ENCODE measurements around the gene DDX39A. TPM values are rescaled to one million over a fixed set of nuclear protein-coding genes. Genes with fewer than 3 reads are reported as not detected.
A peak's percentile ranks its signal among the peaks of the same experiment; 100 is the strongest.

Gene DDX39A
- total RNA-seq, 1 experiment from 2014 or later, result 117 TPM

DNA sequence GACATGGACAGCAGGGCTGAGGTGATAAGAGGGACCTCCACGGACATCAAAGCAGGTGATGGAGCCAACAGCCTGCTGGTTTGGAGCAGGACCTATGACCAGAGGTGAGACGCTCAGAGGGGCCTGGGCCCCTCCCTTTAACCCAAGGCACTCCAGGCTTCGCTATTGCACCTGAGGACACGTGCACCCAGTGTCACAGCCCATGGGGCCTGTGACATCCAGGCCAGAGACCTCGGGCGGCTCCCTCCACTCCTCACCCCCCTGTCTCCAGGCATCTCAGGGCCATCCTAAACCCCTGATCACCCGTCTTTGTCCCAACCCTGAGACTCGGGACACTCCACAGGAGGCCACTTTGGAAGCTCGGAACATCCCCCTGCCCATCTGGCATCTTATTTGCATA lies 25.0 kb downstream of the DDX39A start:
- H3K9me3 ChIP-seq (ENCODE audit: control insufficient read depth, insufficient read depth, low read depth, low read length), result no peaks in the 10 kb centered on the region
- CTCF ChIA-PET, result no interaction called here
- no TSS peak for BruUV-seq (replicated peaks)
- H3K4me1 ChIP-seq (ENCODE audit: control insufficient read depth, insufficient read depth, low read length), result no peaks in the 10 kb centered on the region
- no peak overlapping the region for H3K4me3 ChIP-seq (ENCODE audit: low read depth in 2 of 2, low read length in 2 of 2)
- in situ Hi-C loops (cut with HindIII; ENCODE audit: low pct_unique_long_range_greater_than_20kb, low sequenced_read_pairs) (no loop called here), intact Hi-C loops (cut with micrococcal nuclease; ENCODE audit: unreplicated experiment) (no loop called here)
- no peak overlapping the region for H3K27ac ChIP-seq (ENCODE audit: low read length)
- no peak for DNase-seq (ENCODE audit: low read depth, low spot score)
- H3K36me3 ChIP-seq (ENCODE audit: control insufficient read depth, insufficient read depth, low read length), result no peaks in the 10 kb centered on the region; the same call in 1 of the 2 replicates
- POLR2A ChIA-PET, result no interaction called here
- ATAC-seq, result no peak
- no peaks in the 10 kb centered on the region for H3K27me3 ChIP-seq (ENCODE audit: control insufficient read depth, insufficient read depth, low read length)
- TF ChIP-seq SIN3A (IDR thresholded peaks at IDR 0.05; ENCODE audit: borderline replicate concordance, insufficient read depth, low read depth, low read length), result no peak
- TF ChIP-seq, protein P1, sequence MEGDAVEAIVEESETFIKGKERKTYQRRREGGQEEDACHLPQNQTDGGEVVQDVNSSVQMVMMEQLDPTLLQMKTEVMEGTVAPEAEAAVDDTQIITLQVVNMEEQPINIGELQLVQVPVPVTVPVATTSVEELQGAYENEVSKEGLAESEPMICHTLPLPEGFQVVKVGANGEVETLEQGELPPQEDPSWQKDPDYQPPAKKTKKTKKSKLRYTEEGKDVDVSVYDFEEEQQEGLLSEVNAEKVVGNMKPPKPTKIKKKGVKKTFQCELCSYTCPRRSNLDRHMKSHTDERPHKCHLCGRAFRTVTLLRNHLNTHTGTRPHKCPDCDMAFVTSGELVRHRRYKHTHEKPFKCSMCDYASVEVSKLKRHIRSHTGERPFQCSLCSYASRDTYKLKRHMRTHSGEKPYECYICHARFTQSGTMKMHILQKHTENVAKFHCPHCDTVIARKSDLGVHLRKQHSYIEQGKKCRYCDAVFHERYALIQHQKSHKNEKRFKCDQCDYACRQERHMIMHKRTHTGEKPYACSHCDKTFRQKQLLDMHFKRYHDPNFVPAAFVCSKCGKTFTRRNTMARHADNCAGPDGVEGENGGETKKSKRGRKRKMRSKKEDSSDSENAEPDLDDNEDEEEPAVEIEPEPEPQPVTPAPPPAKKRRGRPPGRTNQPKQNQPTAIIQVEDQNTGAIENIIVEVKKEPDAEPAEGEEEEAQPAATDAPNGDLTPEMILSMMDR (IDR thresholded peaks at IDR 0.05), result no peak
- TF ChIP-seq TCF7L2 (IDR thresholded peaks at IDR 0.05; ENCODE audit: low read depth, low read length), result no peak
- TF ChIP-seq POLR2AphosphoS5 (IDR thresholded peaks at IDR 0.05; ENCODE audit: low read depth, low read length), result no peak
- TF ChIP-seq, protein P2, sequence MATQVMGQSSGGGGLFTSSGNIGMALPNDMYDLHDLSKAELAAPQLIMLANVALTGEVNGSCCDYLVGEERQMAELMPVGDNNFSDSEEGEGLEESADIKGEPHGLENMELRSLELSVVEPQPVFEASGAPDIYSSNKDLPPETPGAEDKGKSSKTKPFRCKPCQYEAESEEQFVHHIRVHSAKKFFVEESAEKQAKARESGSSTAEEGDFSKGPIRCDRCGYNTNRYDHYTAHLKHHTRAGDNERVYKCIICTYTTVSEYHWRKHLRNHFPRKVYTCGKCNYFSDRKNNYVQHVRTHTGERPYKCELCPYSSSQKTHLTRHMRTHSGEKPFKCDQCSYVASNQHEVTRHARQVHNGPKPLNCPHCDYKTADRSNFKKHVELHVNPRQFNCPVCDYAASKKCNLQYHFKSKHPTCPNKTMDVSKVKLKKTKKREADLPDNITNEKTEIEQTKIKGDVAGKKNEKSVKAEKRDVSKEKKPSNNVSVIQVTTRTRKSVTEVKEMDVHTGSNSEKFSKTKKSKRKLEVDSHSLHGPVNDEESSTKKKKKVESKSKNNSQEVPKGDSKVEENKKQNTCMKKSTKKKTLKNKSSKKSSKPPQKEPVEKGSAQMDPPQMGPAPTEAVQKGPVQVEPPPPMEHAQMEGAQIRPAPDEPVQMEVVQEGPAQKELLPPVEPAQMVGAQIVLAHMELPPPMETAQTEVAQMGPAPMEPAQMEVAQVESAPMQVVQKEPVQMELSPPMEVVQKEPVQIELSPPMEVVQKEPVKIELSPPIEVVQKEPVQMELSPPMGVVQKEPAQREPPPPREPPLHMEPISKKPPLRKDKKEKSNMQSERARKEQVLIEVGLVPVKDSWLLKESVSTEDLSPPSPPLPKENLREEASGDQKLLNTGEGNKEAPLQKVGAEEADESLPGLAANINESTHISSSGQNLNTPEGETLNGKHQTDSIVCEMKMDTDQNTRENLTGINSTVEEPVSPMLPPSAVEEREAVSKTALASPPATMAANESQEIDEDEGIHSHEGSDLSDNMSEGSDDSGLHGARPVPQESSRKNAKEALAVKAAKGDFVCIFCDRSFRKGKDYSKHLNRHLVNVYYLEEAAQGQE (IDR thresholded peaks at IDR 0.05; ENCODE audit: insufficient read depth in 1 of 2, low read depth in 2 of 2, low read length in 1 of 2), result no peak

DNA sequence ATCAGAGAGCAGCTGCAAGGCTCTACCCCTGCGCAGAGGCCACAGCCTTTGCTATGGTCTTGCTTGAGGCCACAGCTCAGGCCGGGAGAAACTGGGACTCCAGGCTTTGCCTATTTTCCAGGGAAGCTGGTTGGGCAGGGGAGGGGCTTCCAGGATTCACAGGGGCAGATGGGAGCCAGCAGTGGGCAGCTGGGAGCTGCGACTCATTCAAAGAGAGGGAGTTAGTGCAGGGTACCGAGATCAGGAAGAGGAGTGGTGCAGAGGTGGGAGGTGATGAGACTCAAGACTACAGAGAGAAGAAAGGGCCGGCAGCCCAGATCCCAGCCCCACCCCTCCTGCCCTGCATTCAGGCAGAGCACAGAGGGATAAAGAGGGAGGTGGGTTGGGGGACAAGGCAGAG lies 25.8 kb downstream of the DDX39A start:
- ChIA-PET CTCF (no interaction called here), POLR2A (no interaction called here)
- no peak for ATAC-seq

DNA sequence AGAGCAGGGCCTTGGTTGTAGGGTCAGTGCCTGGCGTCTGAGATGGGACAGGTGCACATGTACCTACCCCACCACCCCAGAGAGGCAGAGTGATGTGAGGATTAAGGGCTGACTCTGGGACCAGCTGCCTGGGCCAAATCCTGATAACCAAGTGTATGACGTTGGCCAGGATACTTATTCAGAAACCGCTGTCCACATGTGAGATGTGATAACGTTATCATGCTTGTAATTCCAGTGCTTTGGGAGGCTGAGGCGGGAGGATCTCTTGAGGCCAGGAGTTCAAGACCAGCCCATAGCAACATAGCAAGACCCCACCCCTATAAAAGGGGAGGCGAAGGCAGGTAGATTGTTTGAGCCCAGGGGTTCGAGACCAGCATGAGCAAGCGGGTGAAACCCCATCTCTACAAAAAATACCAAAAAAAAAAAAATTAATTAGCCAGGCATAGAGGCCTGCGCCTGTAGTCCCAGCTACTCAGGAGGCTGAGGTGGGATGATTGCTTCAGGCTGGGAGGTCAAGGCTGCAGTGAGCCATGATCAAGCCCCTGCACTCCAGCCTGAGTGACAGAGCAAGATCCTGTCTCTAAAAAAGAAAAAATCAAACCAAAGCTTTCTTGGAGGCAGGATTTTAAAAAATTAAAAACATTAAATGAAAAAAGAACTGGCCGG lies 27.9 kb downstream of the DDX39A start:
- TF ChIP-seq, protein P1 (IDR thresholded peaks at IDR 0.05), result no peak
- TF ChIP-seq TCF7L2 (IDR thresholded peaks at IDR 0.05; ENCODE audit: low read depth, low read length) (no peak), SIN3A (IDR thresholded peaks at IDR 0.05; ENCODE audit: borderline replicate concordance, insufficient read depth, low read depth, low read length) (no peak), POLR2AphosphoS5 (IDR thresholded peaks at IDR 0.05; ENCODE audit: low read depth, low read length) (no peak)
- TF ChIP-seq, protein P2 (IDR thresholded peaks at IDR 0.05; ENCODE audit: insufficient read depth in 1 of 2, low read depth in 2 of 2, low read length in 1 of 2), result no peak
- no peaks in the 10 kb centered on the region for H3K4me1 ChIP-seq (ENCODE audit: control insufficient read depth, insufficient read depth, low read length)
- ChIA-PET POLR2A (no interaction called here), CTCF (no interaction called here)
- H3K27ac ChIP-seq (ENCODE audit: low read length), result no peak overlapping the region
- no peaks in the 10 kb centered on the region for H3K27me3 ChIP-seq (ENCODE audit: control insufficient read depth, insufficient read depth, low read length)
- BruUV-seq (replicated peaks), result TSS peak; percentile 36
- H3K4me3 ChIP-seq (ENCODE audit: low read depth in 2 of 2, low read length in 2 of 2), result no peak overlapping the region
- no peaks in the 10 kb centered on the region for H3K9me3 ChIP-seq (ENCODE audit: control insufficient read depth, insufficient read depth, low read depth, low read length)
- ATAC-seq (no peak), DNase-seq (ENCODE audit: low read depth, low spot score) (no peak)
- intact Hi-C loops (cut with micrococcal nuclease; ENCODE audit: unreplicated experiment) (no loop called here), in situ Hi-C loops (cut with HindIII; ENCODE audit: low pct_unique_long_range_greater_than_20kb, low sequenced_read_pairs) (no loop called here)
- no peaks in the 10 kb centered on the region; the same call in 1 of the 2 replicates for H3K36me3 ChIP-seq (ENCODE audit: control insufficient read depth, insufficient read depth, low read length)

More for the DNA sequence above, 25.8 kb downstream of the DDX39A start:
- intact Hi-C loops (cut with micrococcal nuclease; ENCODE audit: unreplicated experiment), result no loop called here
- no peak overlapping the region for H3K27ac ChIP-seq (ENCODE audit: low read length)
- H3K36me3 ChIP-seq (ENCODE audit: control insufficient read depth, insufficient read depth, low read length), result no peaks in the 10 kb centered on the region; the same call in 1 of the 2 replicates
- TF ChIP-seq SIN3A (IDR thresholded peaks at IDR 0.05; ENCODE audit: borderline replicate concordance, insufficient read depth, low read depth, low read length) (no peak), TCF7L2 (IDR thresholded peaks at IDR 0.05; ENCODE audit: low read depth, low read length) (no peak)
- no peaks in the 10 kb centered on the region for H3K9me3 ChIP-seq (ENCODE audit: control insufficient read depth, insufficient read depth, low read depth, low read length)
- H3K27me3 ChIP-seq (ENCODE audit: control insufficient read depth, insufficient read depth, low read length), result no peaks in the 10 kb centered on the region
- TSS peak; percentile 25 for BruUV-seq (replicated peaks)
- H3K4me1 ChIP-seq (ENCODE audit: control insufficient read depth, insufficient read depth, low read length), result no peaks in the 10 kb centered on the region
- H3K4me3 ChIP-seq (ENCODE audit: low read depth in 2 of 2, low read length in 2 of 2), result no peak overlapping the region
- DNase-seq (ENCODE audit: low read depth, low spot score), result no peak
- in situ Hi-C loops (cut with HindIII; ENCODE audit: low pct_unique_long_range_greater_than_20kb, low sequenced_read_pairs), result no loop called here

Data from Panc1 (cell line).